ENCODE results near the gene CERS5.

The CERS5 gene

DNA sequence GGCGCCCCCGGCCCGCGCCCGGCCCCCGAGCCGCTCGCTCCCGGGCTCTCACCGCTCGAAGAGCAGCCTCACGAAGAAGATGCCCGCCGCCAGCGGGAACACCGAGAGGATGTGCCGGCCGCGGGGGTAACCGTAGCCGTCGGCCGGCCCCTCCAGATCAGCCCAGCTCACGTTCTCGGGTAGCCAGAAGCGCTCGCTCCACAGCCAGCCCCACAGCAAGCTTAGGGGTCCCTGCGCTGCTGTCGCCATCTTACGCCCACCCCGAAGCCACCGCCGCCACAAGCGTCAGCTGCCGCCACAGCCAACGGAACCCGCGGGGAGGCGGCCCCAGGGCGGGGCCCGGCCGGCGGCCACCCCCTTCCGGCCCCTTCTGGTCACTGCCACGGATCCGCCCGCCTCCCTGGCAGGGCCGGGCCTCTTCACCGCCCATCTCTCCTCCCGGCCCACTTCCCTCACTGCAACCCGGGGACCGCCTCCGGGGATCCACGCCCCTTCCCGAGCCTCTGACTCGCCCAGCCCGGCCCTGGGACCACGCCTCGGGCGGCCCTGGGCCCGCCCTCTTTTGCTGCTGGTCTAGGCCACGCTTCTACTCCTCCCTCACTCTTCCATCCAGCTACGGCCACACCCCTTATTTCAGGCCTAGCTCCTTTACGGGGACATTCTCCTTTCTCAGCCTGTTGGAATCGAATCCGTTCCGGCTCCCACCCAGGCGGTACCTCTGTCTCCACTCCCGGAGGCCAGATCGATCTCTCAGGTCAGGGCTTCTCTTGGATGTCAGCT lies at the start of gene CERS5:
TSS of gene CERS5 (minus strand) at position 321 of the 780 bp plus-strand sequence. CDS start at position 249, 72 bp downstream.
- TF ChIP-seq CTCF (IDR thresholded peaks at IDR 0.05; ENCODE audit: insufficient read depth, low read depth, low read length, missing control alignments): no peak
- peak within 1 kb of the TSS; percentile 89 for H3K4me3 ChIP-seq (ENCODE audit: low read depth, low read length)
- peak; percentile 98 for DNase-seq (ENCODE audit: low read depth)

DNA sequence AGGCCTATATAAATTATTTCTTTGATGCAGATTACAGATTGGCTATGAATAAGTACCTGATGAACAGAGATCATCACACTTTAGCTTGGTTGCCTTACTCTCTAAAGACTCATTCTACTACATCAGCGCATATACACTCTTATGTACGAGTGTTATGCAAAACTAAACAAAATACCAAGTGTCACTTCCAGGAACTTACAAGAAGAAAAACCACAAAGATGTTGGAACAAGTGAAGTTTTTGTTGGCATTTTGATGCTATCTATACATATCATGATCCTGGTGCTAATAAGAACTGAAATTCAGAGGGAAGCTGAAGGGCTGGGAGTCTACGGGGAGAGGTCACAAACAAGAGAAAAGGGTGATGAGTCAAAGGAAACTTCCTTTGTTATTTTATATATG lies 47.9 kb upstream of the CERS5 start:
- no peak for DNase-seq (ENCODE audit: low read depth)
- no peak for TF ChIP-seq CTCF (IDR thresholded peaks at IDR 0.05; ENCODE audit: insufficient read depth, low read depth, low read length, missing control alignments)
- H3K4me3 ChIP-seq (ENCODE audit: low read depth, low read length): no peak overlapping the region

DNA sequence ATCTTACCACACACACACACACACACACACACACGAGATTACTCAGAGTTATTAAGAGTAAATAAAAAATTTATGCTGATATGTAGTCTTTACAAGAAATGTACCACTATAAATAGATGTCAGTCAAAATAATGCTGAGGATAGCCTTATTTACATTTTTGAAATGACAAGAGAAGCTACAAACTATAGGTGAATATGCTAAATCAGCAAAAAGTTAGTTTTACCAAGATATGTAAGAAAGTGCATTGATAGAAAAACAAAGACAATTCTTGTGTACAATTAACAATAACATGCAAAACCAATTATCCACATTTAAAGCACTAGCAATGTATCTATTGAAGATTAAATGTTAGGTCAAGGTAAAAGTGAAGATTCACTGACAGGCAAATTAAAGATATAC lies 46.8 kb upstream of the CERS5 start:
- no peak for TF ChIP-seq CTCF (IDR thresholded peaks at IDR 0.05; ENCODE audit: insufficient read depth, low read depth, low read length, missing control alignments)
- no peak for DNase-seq (ENCODE audit: low read depth)
- no peak overlapping the region for H3K4me3 ChIP-seq (ENCODE audit: low read depth, low read length)

DNA sequence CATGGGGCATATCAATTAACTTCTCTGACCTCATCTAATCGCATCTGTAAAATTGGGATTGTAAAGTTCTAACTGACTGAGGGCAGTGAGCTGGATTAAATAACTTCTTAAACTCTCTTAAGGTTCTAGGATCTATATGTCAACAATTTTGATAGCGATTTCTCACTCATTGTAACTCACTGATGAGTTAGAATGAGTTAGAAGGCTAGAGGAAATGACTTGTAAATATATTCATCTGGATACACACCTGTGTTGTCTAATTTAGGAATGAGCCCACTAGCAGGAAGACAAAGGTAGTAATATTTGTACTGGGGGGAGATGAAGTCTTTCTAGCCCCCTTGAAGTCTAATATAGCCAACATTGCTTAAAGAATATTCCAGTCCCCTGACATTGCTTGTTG lies 46.3 kb upstream of the CERS5 start:
- no peak for TF ChIP-seq CTCF (IDR thresholded peaks at IDR 0.05; ENCODE audit: insufficient read depth, low read depth, low read length, missing control alignments)
- no peak overlapping the region for H3K4me3 ChIP-seq (ENCODE audit: low read depth, low read length)
- DNase-seq (ENCODE audit: low read depth): no peak

GRCh38 chr12:50212071-50212467 lies 44.9 kb upstream of the CERS5 start:
- no peak for TF ChIP-seq CTCF (IDR thresholded peaks at IDR 0.05; ENCODE audit: insufficient read depth, low read depth, low read length, missing control alignments)
- DNase-seq (ENCODE audit: low read depth): no peak
- no peak overlapping the region for H3K4me3 ChIP-seq (ENCODE audit: low read depth, low read length)

- no peak for TF ChIP-seq CTCF (IDR thresholded peaks at IDR 0.05; ENCODE audit: insufficient read depth, low read depth, low read length, missing control alignments)
- DNase-seq (ENCODE audit: low read depth): no peak
- no peak overlapping the region for H3K4me3 ChIP-seq (ENCODE audit: low read depth, low read length)
These were observed 44.4 kb upstream of the CERS5 start for GRCh38 chr12:50211392-50212070.

All from GM12865 (cell line).